Measurements from ENCODE around the gene CT45A7. TPM values are rescaled to one million over a fixed set of nuclear protein-coding genes. Genes with fewer than 3 reads are reported as not detected.
"Not testable (repeated sequence)": the region's sequence is repeated elsewhere in the genome, so short reads cannot be mapped to it uniquely, and the experiment has no call there.

Gene CT45A7, protein sequence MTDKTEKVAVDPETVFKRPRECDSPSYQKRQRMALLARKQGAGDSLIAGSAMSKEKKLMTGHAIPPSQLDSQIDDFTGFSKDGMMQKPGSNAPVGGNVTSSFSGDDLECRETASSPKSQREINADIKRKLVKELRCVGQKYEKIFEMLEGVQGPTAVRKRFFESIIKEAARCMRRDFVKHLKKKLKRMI
- not detected in 2 replicates for total RNA-seq

DNA sequence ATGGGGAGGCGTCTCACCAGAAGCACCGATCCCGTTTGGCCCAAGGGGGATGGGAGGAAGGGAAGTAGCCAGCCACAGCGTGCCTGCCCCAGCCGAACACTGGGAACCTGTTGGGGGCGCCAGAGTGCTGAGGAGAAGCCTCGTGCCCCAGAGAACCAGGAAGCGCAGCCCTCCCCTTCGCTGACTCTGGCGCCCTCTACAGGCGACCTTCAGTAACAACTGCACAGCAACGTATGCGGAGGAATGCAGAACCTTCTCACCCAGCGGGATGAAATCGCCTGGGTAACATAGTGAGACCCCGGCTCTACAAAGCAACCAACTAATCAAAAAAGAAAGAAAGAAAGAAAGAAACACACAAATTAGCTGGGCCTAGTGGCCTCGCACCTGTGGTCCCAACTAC lies at the start of gene CT45A7:
Gene CT45A7 (minus strand): TSS at position 101 of the 400 bp plus-strand sequence. CDS start 3,747 bp downstream, outside the sequence.
- H3K36me3 ChIP-seq (ENCODE audit: control insufficient read depth, insufficient read depth, low read length); H3K4me3 ChIP-seq (ENCODE audit: low read depth, low read length); H3K27me3 ChIP-seq (ENCODE audit: control insufficient read depth, insufficient read depth, low read length); DNase-seq (ENCODE audit: low read depth): not testable (repeated sequence)

DNA sequence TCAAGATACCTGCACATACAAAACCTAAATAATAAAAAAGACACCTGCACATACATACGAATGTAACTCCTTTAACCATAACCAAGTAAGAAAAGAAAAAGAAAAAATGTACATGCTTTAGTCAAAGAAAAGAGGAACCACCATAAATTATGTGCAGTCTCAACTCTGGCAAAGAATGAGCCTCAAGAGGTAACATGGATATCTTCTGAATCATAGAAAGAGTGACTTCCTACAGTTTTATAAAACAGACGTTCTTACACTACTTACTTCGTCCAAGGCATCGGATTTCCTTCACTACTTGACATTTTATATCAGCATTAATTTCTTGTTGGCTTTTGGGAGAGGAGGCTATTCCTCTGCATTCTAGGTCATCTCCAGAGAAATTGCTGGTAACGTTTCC lies 45.7 kb upstream of the CT45A7 start:
- H3K27me3 ChIP-seq (ENCODE audit: control insufficient read depth, insufficient read depth, low read length); H3K4me3 ChIP-seq (ENCODE audit: low read depth, low read length); DNase-seq (ENCODE audit: low read depth); H3K36me3 ChIP-seq (ENCODE audit: control insufficient read depth, insufficient read depth, low read length): not testable (repeated sequence)

DNA sequence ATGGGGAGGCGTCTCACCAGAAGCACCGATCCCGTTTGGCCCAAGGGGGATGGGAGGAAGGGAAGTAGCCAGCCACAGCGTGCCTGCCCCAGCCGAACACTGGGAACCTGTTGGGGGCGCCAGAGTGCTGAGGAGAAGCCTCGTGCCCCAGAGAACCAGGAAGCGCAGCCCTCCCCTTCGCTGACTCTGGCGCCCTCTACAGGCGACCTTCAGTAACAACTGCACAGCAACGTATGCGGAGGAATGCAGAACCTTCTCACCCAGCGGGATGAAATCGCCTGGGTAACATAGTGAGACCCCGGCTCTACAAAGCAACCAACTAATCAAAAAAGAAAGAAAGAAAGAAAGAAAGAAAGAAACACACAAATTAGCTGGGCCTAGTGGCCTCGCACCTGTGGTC lies 34.6 kb upstream of the CT45A7 start, which contains the start of gene CT45A9:
Gene CT45A9 (minus strand): TSS at position 101 of the 400 bp plus-strand sequence. CDS start 3,751 bp downstream, outside the sequence.
- H3K27me3 ChIP-seq (ENCODE audit: control insufficient read depth, insufficient read depth, low read length); H3K36me3 ChIP-seq (ENCODE audit: control insufficient read depth, insufficient read depth, low read length): not testable (repeated sequence)

DNA sequence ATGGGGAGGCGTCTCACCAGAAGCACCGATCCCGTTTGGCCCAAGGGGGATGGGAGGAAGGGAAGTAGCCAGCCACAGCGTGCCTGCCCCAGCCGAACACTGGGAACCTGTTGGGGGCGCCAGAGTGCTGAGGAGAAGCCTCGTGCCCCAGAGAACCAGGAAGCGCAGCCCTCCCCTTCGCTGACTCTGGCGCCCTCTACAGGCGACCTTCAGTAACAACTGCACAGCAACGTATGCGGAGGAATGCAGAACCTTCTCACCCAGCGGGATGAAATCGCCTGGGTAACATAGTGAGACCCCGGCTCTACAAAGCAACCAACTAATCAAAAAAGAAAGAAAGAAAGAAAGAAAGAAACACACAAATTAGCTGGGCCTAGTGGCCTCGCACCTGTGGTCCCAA lies 17.4 kb upstream of the CT45A7 start, which contains the start of gene CT45A8:
Gene CT45A8 (minus strand): TSS at position 101 of the 400 bp plus-strand sequence. CDS start 3,755 bp downstream, outside the sequence.
- H3K36me3 ChIP-seq (ENCODE audit: control insufficient read depth, insufficient read depth, low read length); DNase-seq (ENCODE audit: low read depth); H3K4me3 ChIP-seq (ENCODE audit: low read depth, low read length); H3K27me3 ChIP-seq (ENCODE audit: control insufficient read depth, insufficient read depth, low read length): not testable (repeated sequence)

More for the DNA sequence above, 34.6 kb upstream of the CT45A7 start, which contains the start of gene CT45A9:
- not testable (repeated sequence) for H3K4me3 ChIP-seq (ENCODE audit: low read depth, low read length); DNase-seq (ENCODE audit: low read depth)

DNA sequence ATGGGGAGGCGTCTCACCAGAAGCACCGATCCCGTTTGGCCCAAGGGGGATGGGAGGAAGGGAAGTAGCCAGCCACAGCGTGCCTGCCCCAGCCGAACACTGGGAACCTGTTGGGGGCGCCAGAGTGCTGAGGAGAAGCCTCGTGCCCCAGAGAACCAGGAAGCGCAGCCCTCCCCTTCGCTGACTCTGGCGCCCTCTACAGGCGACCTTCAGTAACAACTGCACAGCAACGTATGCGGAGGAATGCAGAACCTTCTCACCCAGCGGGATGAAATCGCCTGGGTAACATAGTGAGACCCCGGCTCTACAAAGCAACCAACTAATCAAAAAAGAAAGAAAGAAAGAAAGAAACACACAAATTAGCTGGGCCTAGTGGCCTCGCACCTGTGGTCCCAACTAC lies 17.2 kb downstream of the CT45A7 start, which contains the start of gene CT45A2:
Gene CT45A2 (minus strand): TSS at position 101 of the 400 bp plus-strand sequence. CDS start 3,747 bp downstream, outside the sequence.
- not testable (repeated sequence) for H3K36me3 ChIP-seq (ENCODE audit: control insufficient read depth, insufficient read depth, low read length); H3K4me3 ChIP-seq (ENCODE audit: low read depth, low read length); H3K27me3 ChIP-seq (ENCODE audit: control insufficient read depth, insufficient read depth, low read length); DNase-seq (ENCODE audit: low read depth)

DNA sequence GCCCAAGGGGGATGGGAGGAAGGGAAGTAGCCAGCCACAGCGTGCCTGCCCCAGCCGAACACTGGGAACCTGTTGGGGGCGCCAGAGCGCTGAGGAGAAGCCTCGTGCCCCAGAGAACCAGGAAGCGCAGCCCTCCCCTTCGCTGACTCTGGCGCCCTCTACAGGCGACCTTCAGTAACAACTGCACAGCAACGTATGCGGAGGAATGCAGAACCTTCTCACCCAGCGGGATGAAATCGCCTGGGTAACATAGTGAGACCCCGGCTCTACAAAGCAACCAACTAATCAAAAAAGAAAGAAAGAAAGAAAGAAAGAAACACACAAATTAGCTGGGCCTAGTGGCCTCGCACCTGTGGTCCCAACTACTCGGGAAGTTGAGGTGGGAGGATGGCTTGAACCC lies 34.4 kb downstream of the CT45A7 start, which contains the start of gene CT45A6:
Gene CT45A6 (minus strand): TSS at position 101 of the 400 bp plus-strand sequence. CDS start 3,794 bp downstream, outside the sequence.
- not testable (repeated sequence) for DNase-seq (ENCODE audit: low read depth)

DNA sequence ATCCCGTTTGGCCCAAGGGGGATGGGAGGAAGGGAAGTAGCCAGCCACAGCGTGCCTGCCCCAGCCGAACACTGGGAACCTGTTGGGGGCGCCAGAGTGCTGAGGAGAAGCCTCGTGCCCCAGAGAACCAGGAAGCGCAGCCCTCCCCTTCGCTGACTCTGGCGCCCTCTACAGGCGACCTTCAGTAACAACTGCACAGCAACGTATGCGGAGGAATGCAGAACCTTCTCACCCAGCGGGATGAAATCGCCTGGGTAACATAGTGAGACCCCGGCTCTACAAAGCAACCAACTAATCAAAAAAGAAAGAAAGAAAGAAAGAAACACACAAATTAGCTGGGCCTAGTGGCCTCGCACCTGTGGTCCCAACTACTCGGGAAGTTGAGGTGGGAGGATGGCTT lies 51.7 kb downstream of the CT45A7 start, which contains the start of gene CT45A5:
Gene CT45A5 (minus strand): TSS at position 101 of the 400 bp plus-strand sequence. CDS start 3,774 bp downstream, outside the sequence.
- not testable (repeated sequence) for DNase-seq (ENCODE audit: low read depth); H3K4me3 ChIP-seq (ENCODE audit: low read depth, low read length); H3K36me3 ChIP-seq (ENCODE audit: control insufficient read depth, insufficient read depth, low read length); H3K27me3 ChIP-seq (ENCODE audit: control insufficient read depth, insufficient read depth, low read length)

More for the DNA sequence above, 34.4 kb downstream of the CT45A7 start, which contains the start of gene CT45A6:
- H3K4me3 ChIP-seq (ENCODE audit: low read depth, low read length); H3K36me3 ChIP-seq (ENCODE audit: control insufficient read depth, insufficient read depth, low read length); H3K27me3 ChIP-seq (ENCODE audit: control insufficient read depth, insufficient read depth, low read length): not testable (repeated sequence)

Other genes starting within 250 kb of the CT45A7 start
- not detected in 2 replicates for gene CT45A1, start 123.6 kb downstream of the CT45A7 start, total RNA-seq
- not detected in 2 replicates for gene CT45A3, start 69.1 kb downstream of the CT45A7 start, total RNA-seq
- gene CT45A5, start 51.8 kb downstream of the CT45A7 start, total RNA-seq, result not detected in 2 replicates
- gene CT45A6, start 34.5 kb downstream of the CT45A7 start, total RNA-seq, result not detected in 2 replicates
- gene CT45A2, start 17.3 kb downstream of the CT45A7 start, total RNA-seq, result not detected in 2 replicates
- gene CT45A8, start 17.3 kb upstream of the CT45A7 start, total RNA-seq, result not detected in 2 replicates
- not detected in 2 replicates for gene CT45A9, start 34.5 kb upstream of the CT45A7 start, total RNA-seq
- gene CT45A10, start 56.2 kb upstream of the CT45A7 start, total RNA-seq, result not detected in 2 replicates
- not detected in 2 replicates for gene SAGE1, start 56.4 kb upstream of the CT45A7 start, total RNA-seq
- 24.4 TPM in 2 replicates for gene MMGT1, start 136.7 kb upstream of the CT45A7 start, total RNA-seq
- 14.8 and 19.6 TPM in 2 replicates for gene SLC9A6, start 148.2 kb upstream of the CT45A7 start, total RNA-seq

All from kidney epithelial cell (primary cell).